22Rv1 (cell line): ENCODE measurements around the gene CNNM4.

Source experiments
- CTCF ChIP-seq: fragments of 450-650 bp; IDR thresholded peaks from 2 replicates; pipeline ENCODE4 v1.5.1; 2017; ENCODE audit warnings: mild to moderate bottlenecking
- ZFX ChIP-seq: fragments of 450-650 bp; IDR thresholded peaks from 2 replicates; pipeline ENCODE4 v1.6.1; 2017; ENCODE audit warnings: antibody characterized with exemption, borderline replicate concordance

DNA sequence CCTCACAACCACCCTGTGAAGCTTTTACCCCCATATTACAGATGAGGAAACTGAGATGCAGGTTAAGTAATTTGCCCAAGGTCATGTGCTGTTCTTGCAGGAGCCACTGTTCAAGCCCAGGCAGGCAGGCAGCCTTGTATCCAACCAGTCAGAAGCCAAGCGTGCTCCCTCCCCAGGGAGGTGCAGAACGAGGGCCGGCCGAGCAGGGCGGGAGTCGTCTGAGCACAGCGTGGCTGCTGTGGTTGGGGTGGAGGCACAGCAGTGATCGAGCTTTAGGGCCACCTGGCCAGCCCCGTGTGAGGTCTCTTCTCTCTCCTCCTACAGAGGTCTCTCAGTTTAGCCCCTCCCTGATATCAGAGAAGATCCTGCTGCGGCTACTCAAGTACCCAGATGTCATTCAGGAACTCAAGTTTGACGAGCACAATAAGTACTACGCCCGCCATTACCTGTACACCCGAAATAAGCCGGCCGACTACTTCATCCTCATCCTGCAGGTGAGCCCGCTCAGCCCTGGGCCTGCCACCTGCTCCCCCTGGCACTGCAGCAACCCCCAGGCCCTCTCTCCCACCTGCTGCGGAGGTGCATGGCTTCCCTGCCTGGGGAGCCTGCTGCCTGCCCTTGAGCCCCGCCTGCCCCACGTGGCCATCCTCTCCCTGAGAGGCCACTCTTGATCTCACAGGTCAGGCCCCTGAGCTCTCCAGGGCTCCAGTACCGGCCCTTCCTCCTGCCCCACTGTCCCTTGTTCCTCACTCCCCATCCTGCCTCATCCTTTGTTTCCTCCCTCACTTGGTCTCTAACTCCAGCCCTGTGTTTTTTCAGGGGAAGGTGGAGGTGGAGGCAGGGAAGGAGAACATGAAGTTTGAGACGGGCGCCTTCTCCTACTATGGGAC, 38.3 kb downstream of the CNNM4 start:
- TF ChIP-seq CTCF (no peak), ZFX (no peak)
